Endothelial cell of umbilical vein (primary cell): Measurements from ENCODE around the gene SS18L1. TPM values are rescaled to one million over a fixed set of nuclear protein-coding genes. Genes with fewer than 3 reads are reported as not detected.

Experiments used
- BruUV-seq: library from RNA; stranded (reverse); fragments of 400-500 nt; replicated peaks from 2 replicates; lab custom pipeline; 2021; lab: Mats Ljungman, UMichigan
- CTCF ChIA-PET: fragments of 300-600, 350-600 bp; sonication (Branson Sonifier 250); formaldehyde crosslinking; loops from one replicate; lab custom pipeline; 2021; ENCODE audit warnings: antibody characterized with exemption, inconsistent platforms; lab: Charles Lee
- POLR2A ChIA-PET: fragments of 300-600, 350-600 bp; sonication (Branson Sonifier 250); formaldehyde crosslinking; loops from one replicate; lab custom pipeline; 2021; ENCODE audit warnings: antibody characterized with exemption, inconsistent platforms; lab: Charles Lee
- DNase-seq: peaks from one replicate; pipeline ENCODE4 v3.0.0-alpha.2; 2011; ENCODE audit warnings: low read depth, low spot score
- FAIRE-seq: peaks from 2 replicates; lab custom pipeline; 2011; peaks lifted over from hg19 to GRCh38; lab: Jason Lieb, UNC
- H2AFZ ChIP-seq: 2 replicates; pipeline ENCODE4 v1.6.0; 2012; ENCODE audit warnings: low read depth, low read length, control low read depth, inconsistent platforms
- H3K27ac ChIP-seq: 2 replicates; pipeline ENCODE4 v1.5.1; 2011; ENCODE audit warnings: low read depth, mild to moderate bottlenecking, control low read depth, low read length, moderate library complexity; ENCODE audit not compliant: insufficient read depth
- H3K27me3 ChIP-seq, 2 experiments: 2 replicates each; pipeline versions ENCODE4 v1.6.0 to v1.6.1; 2011; ENCODE audit warnings: low read length in 2 of 2, mixed read lengths in 1 of 2; ENCODE audit not compliant: control insufficient read depth in 2 of 2, insufficient read depth in 2 of 2
- H3K36me3 ChIP-seq, 2 experiments: 2 replicates in 1 of 2; 3 replicates in 1 of 2; pipeline ENCODE4 v1.5.1; 2011; ENCODE audit warnings: low read length in 2 of 2, mild to moderate bottlenecking in 1 of 2, moderate library complexity in 1 of 2; ENCODE audit not compliant: control insufficient read depth in 2 of 2, insufficient read depth in 2 of 2; ENCODE audit errors: extremely low read depth in 1 of 2
- H3K4me1 ChIP-seq: 3 replicates; pipeline ENCODE4 v1.5.1; 2011; ENCODE audit warnings: mild to moderate bottlenecking, low read length; ENCODE audit not compliant: control insufficient read depth, insufficient read depth; ENCODE audit errors: extremely low read depth
- H3K4me2 ChIP-seq: 2 replicates; pipeline ENCODE4 v1.6.1; 2011; ENCODE audit warnings: low read length, control low read depth, mixed read lengths; ENCODE audit not compliant: insufficient read depth
- H3K4me3 ChIP-seq, 3 experiments: fragments of 200-600 bp in 1 of 3; sonication (generic), shearing (Covaris generic) in 1 of 3; replicated peaks in 1 of 3; 2 replicates each; pipeline ENCODE4 v1.5.1; 2011 to 2016; ENCODE audit warnings: control low read depth in 3 of 3, low read length in 3 of 3, mild to moderate bottlenecking in 2 of 3, inconsistent platforms in 1 of 3, low read depth in 1 of 3, moderate library complexity in 1 of 3; ENCODE audit not compliant: insufficient read depth in 1 of 3
- H3K79me2 ChIP-seq: 2 replicates; pipeline ENCODE4 v1.6.0; 2012; ENCODE audit warnings: low read length, inconsistent platforms; ENCODE audit not compliant: control insufficient read depth, insufficient read depth
- H3K9ac ChIP-seq: replicated peaks from 2 replicates; pipeline ENCODE3; 2011; ENCODE audit warnings: low read length, control low read depth; ENCODE audit not compliant: insufficient read depth; ENCODE audit errors: extremely low read depth
- H3K9me1 ChIP-seq: replicated peaks from 3 replicates; pipeline ENCODE4 v1.6.0; 2011; ENCODE audit warnings: mild to moderate bottlenecking, low read length; ENCODE audit not compliant: control insufficient read depth, insufficient read depth; ENCODE audit errors: extremely low read depth
- H3K9me3 ChIP-seq: replicated peaks from 2 replicates; pipeline ENCODE4 v1.5.1; 2012; ENCODE audit warnings: low read length, inconsistent platforms; ENCODE audit not compliant: control insufficient read depth, insufficient read depth
- H4K20me1 ChIP-seq: replicated peaks from 2 replicates; pipeline ENCODE3; 2011; ENCODE audit warnings: mild to moderate bottlenecking, low read length; ENCODE audit not compliant: control insufficient read depth, insufficient read depth; ENCODE audit errors: extremely low read depth
- EZH2 ChIP-seq: IDR thresholded peaks from 2 replicates; pipeline ENCODE4 v1.6.1; 2012; ENCODE audit warnings: borderline replicate concordance, low read depth, mild to moderate bottlenecking, moderate library complexity, low read length, inconsistent platforms; ENCODE audit not compliant: severe bottlenecking
- FOS ChIP-seq: IDR thresholded peaks from 2 replicates; pipeline ENCODE4 v1.6.1; 2011; ENCODE audit warnings: mild to moderate bottlenecking, low read length, moderate library complexity, borderline replicate concordance; ENCODE audit not compliant: insufficient read depth
- GATA2 ChIP-seq: IDR thresholded peaks from 2 replicates; pipeline ENCODE4 v1.7.0; 2011; ENCODE audit warnings: low read depth, mild to moderate bottlenecking, moderate library complexity, mixed read lengths, low read length; ENCODE audit not compliant: insufficient read length, insufficient read depth
- JUN ChIP-seq: IDR thresholded peaks from 2 replicates; pipeline ENCODE4 v1.6.1; 2011; ENCODE audit warnings: borderline replicate concordance, low read depth; ENCODE audit not compliant: insufficient read length, insufficient read depth
- POLR2A ChIP-seq: IDR thresholded peaks from 2 replicates; pipeline ENCODE4 v1.6.1; 2012; ENCODE audit warnings: low read depth, mild to moderate bottlenecking, control low read depth, low read length
- POLR2AphosphoS5 ChIP-seq: IDR thresholded peaks from 2 replicates; pipeline ENCODE4 v1.6.1; 2012; ENCODE audit warnings: low read depth, mild to moderate bottlenecking, control low read depth, low read length, moderate library complexity; ENCODE audit not compliant: insufficient read depth
- dilution Hi-C: fragments of 300-500 bp; cut with MboI; formaldehyde crosslinking; loops from one replicate; pipeline ENCODE4 v1.15.0; 2019; ENCODE audit warnings: low sequenced_read_pairs; ENCODE audit not compliant: extremely low pct_ligation_motif_present
- intact Hi-C: fragments of 100-400 bp; cut with micrococcal nuclease; formaldehyde crosslinking; loops from one replicate; pipeline ENCODE4 v1.10.0; 2022
- polyA plus RNA-seq, 4 experiments: library from polyadenylated mRNA; depleted of rRNA in 3 of 4; stranded (reverse) in 3 of 4; unstranded in 1 of 4; fragments of >200 nt; gene quantifications; 2 replicates each; pipeline versions ENCODE4 v1.2.1 to v1.2.3, GENCODE V29; 2011 to 2012; ENCODE audit warnings: missing spikeins in 1 of 4
- total RNA-seq: library from RNA; stranded (reverse); gene quantifications from 2 replicates; pipeline ENCODE4 v1.2.3, GENCODE V29; 2021
- TF ChIP-seq, protein P1 (sequence below), 2 donors: IDR thresholded peaks; 1 replicate in 1 of 2; 2 replicates in 1 of 2; pipeline ENCODE4 v1.5.1; 2011; ENCODE audit warnings: low read length in 2 of 2, mild to moderate bottlenecking in 2 of 2, moderate library complexity in 2 of 2, control low read depth in 1 of 2, inconsistent platforms in 1 of 2, low read depth in 1 of 2; ENCODE audit not compliant: insufficient read depth in 1 of 2; ENCODE audit errors: extremely low read depth in 1 of 2

Gene SS18L1
- total and polyA plus RNA-seq, 2 donors (not counting 3 experiments of a cell fraction or from before 2014, with no cell fraction given): 15.4 to 21.7 TPM

DNA sequence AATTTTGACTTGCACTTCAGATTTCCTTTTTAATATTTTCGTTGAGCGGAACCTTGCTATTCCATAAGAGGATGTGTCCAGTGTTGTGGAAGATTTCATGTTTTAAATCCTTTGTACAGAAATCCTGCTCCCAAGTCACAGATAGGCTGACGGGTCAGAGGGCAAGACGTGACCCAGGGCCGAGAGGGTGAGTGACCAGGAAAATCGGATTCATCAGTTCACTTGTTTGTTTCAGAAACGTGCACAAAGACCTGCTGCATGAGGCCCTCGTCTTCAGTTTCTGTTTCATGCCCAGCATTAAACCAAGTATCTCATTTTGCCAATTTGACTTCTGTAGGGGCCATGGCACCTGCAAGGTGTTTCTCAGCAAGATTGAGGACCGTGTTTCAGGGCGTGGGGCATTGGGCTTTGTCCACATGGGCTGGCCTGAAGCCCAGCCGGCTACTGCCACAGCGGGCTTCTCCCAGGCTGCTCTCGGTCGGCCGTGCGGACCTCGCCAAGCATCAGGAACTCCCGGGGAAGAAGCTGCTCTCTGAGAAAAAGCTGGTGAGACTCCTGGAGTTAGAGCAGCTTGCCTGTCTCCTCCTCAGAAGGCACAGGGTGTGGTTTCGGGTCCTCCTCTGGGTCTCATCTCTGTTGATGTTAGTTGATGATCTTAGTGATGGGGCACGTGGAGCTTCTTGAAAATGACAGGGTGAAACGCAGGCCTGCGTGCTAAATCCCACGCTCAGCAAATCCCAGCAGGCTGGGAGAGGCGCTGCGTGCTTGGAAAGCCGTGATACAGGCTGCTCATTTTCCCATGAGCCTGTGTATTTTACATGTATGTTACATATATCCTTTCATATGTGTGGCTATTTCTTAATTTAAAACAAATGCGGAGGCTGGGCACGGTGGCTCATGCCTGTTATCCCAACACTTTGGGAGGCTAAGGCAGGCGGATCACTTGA, 49.8 kb downstream of the SS18L1 start:
- peaks cover 4% of the 10 kb centered on the region for H3K79me2 ChIP-seq
- intact Hi-C loops: no loop called here
- H3K27ac ChIP-seq: no peak overlapping the region
- H3K4me3 ChIP-seq: no peak overlapping the region
- DNase-seq (no peak), FAIRE-seq (no peak)
- POLR2A ChIA-PET: no interaction called here
- H3K9me1 ChIP-seq: no peaks in the 10 kb centered on the region
- no peaks in the 10 kb centered on the region for H3K9me3 ChIP-seq
- dilution Hi-C loops: no loop called here
- peaks cover 2 to 17% of the 10 kb centered on the region in 2 experiments for H3K36me3 ChIP-seq
- no peak overlapping the region for H3K9ac ChIP-seq
- H3K4me2 ChIP-seq: no peak overlapping the region
- CTCF ChIA-PET: interaction anchor here (1.4 kb wide), 1 partner anchor 182 kb away, joined by 4 read pairs; no protein-coding TSS in a partner anchor
- no peaks in the 10 kb centered on the region for H4K20me1 ChIP-seq
- H3K27me3 ChIP-seq: no peaks in the 10 kb centered on the region
- no peak overlapping the region for H2AFZ ChIP-seq
- BruUV-seq: no TSS peak
- no peaks in the 10 kb centered on the region for H3K4me1 ChIP-seq
- TF ChIP-seq GATA2 (no peak), EZH2 (no peak), JUN (no peak), POLR2A (no peak), POLR2AphosphoS5 (no peak), FOS (no peak)
- TF ChIP-seq, protein P1, sequence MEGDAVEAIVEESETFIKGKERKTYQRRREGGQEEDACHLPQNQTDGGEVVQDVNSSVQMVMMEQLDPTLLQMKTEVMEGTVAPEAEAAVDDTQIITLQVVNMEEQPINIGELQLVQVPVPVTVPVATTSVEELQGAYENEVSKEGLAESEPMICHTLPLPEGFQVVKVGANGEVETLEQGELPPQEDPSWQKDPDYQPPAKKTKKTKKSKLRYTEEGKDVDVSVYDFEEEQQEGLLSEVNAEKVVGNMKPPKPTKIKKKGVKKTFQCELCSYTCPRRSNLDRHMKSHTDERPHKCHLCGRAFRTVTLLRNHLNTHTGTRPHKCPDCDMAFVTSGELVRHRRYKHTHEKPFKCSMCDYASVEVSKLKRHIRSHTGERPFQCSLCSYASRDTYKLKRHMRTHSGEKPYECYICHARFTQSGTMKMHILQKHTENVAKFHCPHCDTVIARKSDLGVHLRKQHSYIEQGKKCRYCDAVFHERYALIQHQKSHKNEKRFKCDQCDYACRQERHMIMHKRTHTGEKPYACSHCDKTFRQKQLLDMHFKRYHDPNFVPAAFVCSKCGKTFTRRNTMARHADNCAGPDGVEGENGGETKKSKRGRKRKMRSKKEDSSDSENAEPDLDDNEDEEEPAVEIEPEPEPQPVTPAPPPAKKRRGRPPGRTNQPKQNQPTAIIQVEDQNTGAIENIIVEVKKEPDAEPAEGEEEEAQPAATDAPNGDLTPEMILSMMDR (IDR thresholded peaks at IDR 0.05; ENCODE audit: extremely low read depth in 1 of 2, insufficient read depth in 1 of 2, low read depth in 1 of 2, low read length in 2 of 2): no peak
